H9 (cell line): ENCODE results near the gene RNF213. TPM values are rescaled to one million over a fixed set of nuclear protein-coding genes. Genes with fewer than 3 reads are reported as not detected.

Source experiments
- DNase-seq: peaks from one replicate; pipeline ENCODE4 v3.0.0-alpha.2; 2017
- H2AFZ ChIP-seq: one replicate; pipeline ENCODE4 v1.6.1; 2013; ENCODE audit warnings: mild to moderate bottlenecking, low read length, control low read depth, moderate library complexity
- H2AK5ac ChIP-seq: 2 replicates; pipeline ENCODE4 v1.6.1; 2013; ENCODE audit warnings: low read length, control low read depth, mixed read lengths; ENCODE audit not compliant: insufficient read length
- H2BK120ac ChIP-seq: one replicate; pipeline ENCODE4 v1.6.1; 2013; ENCODE audit warnings: low read depth, mild to moderate bottlenecking, low read length, control low read depth, inconsistent platforms; ENCODE audit not compliant: poor library complexity, severe bottlenecking
- H2BK12ac ChIP-seq: 2 replicates; pipeline ENCODE4 v1.6.1; 2013; ENCODE audit warnings: low read length, control low read depth, mixed read lengths, low read depth; ENCODE audit not compliant: insufficient read length
- H2BK15ac ChIP-seq: 2 replicates; pipeline ENCODE4 v1.6.1; 2013; ENCODE audit warnings: low read depth, low read length, control low read depth
- H2BK20ac ChIP-seq: one replicate; pipeline ENCODE4 v1.6.1; 2013; ENCODE audit warnings: low read depth, mild to moderate bottlenecking, low read length, control low read depth, inconsistent platforms; ENCODE audit not compliant: poor library complexity, severe bottlenecking
- H2BK5ac ChIP-seq: 2 replicates; pipeline ENCODE4 v1.6.1; 2013; ENCODE audit warnings: low read length, control low read depth, mixed read lengths; ENCODE audit not compliant: insufficient read length
- H3K14ac ChIP-seq: 2 replicates; pipeline ENCODE4 v1.6.1; 2013; ENCODE audit warnings: low read length, control low read depth; ENCODE audit not compliant: insufficient read depth
- H3K18ac ChIP-seq: 2 replicates; pipeline ENCODE4 v1.6.1; 2013; ENCODE audit warnings: low read depth, mild to moderate bottlenecking, mixed read lengths, low read length, control low read depth; ENCODE audit not compliant: insufficient read length
- H3K23ac ChIP-seq: 2 replicates; pipeline ENCODE4 v1.6.1; 2013; ENCODE audit warnings: low read length, control low read depth, mixed read lengths, low read depth; ENCODE audit not compliant: insufficient read length
- H3K23me2 ChIP-seq: 2 replicates; pipeline ENCODE4 v1.6.1; 2013; ENCODE audit warnings: low read depth, mild to moderate bottlenecking, mixed read lengths, low read length, control low read depth; ENCODE audit not compliant: insufficient read length, poor library complexity, severe bottlenecking
- H3K27ac ChIP-seq: 2 replicates; pipeline ENCODE4 v1.5.1; 2013; ENCODE audit warnings: low read length, control low read depth, mixed read lengths, low read depth; ENCODE audit not compliant: insufficient read length
- H3K27me3 ChIP-seq: 2 replicates; pipeline ENCODE4 v1.6.1; 2013; ENCODE audit warnings: low read length, control low read depth, inconsistent platforms; ENCODE audit not compliant: insufficient read depth
- H3K4ac ChIP-seq: 2 replicates; pipeline ENCODE4 v1.6.1; 2013; ENCODE audit warnings: low read depth, mild to moderate bottlenecking, control low read depth, inconsistent platforms, low read length, moderate library complexity
- H3K4me1 ChIP-seq: 2 replicates; pipeline ENCODE4 v1.6.1; 2013; ENCODE audit warnings: low read length, control low read depth, inconsistent platforms; ENCODE audit not compliant: insufficient read depth
- H3K4me2 ChIP-seq: 2 replicates; pipeline ENCODE4 v1.6.1; 2013; ENCODE audit warnings: low read length, control low read depth, mixed read lengths; ENCODE audit not compliant: insufficient read length, insufficient read depth
- H3K56ac ChIP-seq: 2 replicates; pipeline ENCODE4 v1.6.1; 2013; ENCODE audit warnings: low read depth, mild to moderate bottlenecking, mixed read lengths, low read length, control low read depth; ENCODE audit not compliant: insufficient read length
- H3K79me1 ChIP-seq: 2 replicates; pipeline ENCODE4 v1.6.1; 2013; ENCODE audit warnings: low read depth, mild to moderate bottlenecking, moderate library complexity, low read length, control low read depth, inconsistent platforms; ENCODE audit not compliant: insufficient read depth, poor library complexity, severe bottlenecking
- H3K79me2 ChIP-seq: 2 replicates; pipeline ENCODE4 v1.6.1; 2013; ENCODE audit warnings: low read length, control low read depth, inconsistent platforms; ENCODE audit not compliant: insufficient read depth
- H3K9ac ChIP-seq: 2 replicates; pipeline ENCODE4 v1.6.1; 2013; ENCODE audit warnings: low read length, control low read depth, mixed read lengths; ENCODE audit not compliant: insufficient read length; ENCODE audit errors: extremely low read depth
- H3K9me3 ChIP-seq: one replicate; pipeline ENCODE4 v1.6.1; 2013; ENCODE audit warnings: low read depth, low read length, inconsistent platforms; ENCODE audit not compliant: control insufficient read depth
- H3T11ph ChIP-seq: one replicate; pipeline ENCODE4 v1.6.1; 2013; ENCODE audit warnings: mild to moderate bottlenecking, low read length, control low read depth, inconsistent platforms
- H4K20me1 ChIP-seq: one replicate; pipeline ENCODE4 v1.6.1; 2013; ENCODE audit not compliant: control insufficient read depth, insufficient read length, insufficient read depth
- H4K5ac ChIP-seq: 2 replicates; pipeline ENCODE4 v1.6.1; 2013; ENCODE audit warnings: low read depth, mild to moderate bottlenecking, mixed read lengths, low read length, control low read depth; ENCODE audit not compliant: insufficient read length
- H4K8ac ChIP-seq: replicated peaks from 2 replicates; pipeline ENCODE4 v1.6.1; 2013; ENCODE audit warnings: low read length, control low read depth, mixed read lengths, low read depth; ENCODE audit not compliant: insufficient read length
- H4K91ac ChIP-seq: 2 replicates; pipeline ENCODE4 v1.6.1; 2013; ENCODE audit warnings: low read depth, mild to moderate bottlenecking, moderate library complexity, mixed read lengths, low read length, control low read depth; ENCODE audit not compliant: insufficient read length
- H3K27ac Mint-ChIP-seq, 3 experiments: 2 replicates in 2 of 3; 3 replicates in 1 of 3; pipeline ENCODE4 v1.8.0; 2020 to 2021; ENCODE audit warnings: mixed read lengths in 3 of 3, mild to moderate bottlenecking in 1 of 3, moderate library complexity in 1 of 3
- H3K27me3 Mint-ChIP-seq: 2 replicates; pipeline ENCODE4 v1.8.0; 2021; ENCODE audit warnings: low read depth, mild to moderate bottlenecking, moderate library complexity, mixed read lengths
- H3K36me3 Mint-ChIP-seq, 3 experiments: 2 replicates in 2 of 3; 3 replicates in 1 of 3; pipeline ENCODE4 v1.8.0; 2020 to 2021; ENCODE audit warnings: low read depth in 3 of 3, mixed read lengths in 3 of 3; ENCODE audit not compliant: insufficient read depth in 1 of 3
- H3K4me1 Mint-ChIP-seq, 2 experiments: 2 replicates each; pipeline ENCODE4 v1.8.0; 2020; ENCODE audit warnings: mixed read lengths in 2 of 2
- H3K4me3 Mint-ChIP-seq, 2 experiments: 2 replicates in 1 of 2; 3 replicates in 1 of 2; pipeline ENCODE4 v1.8.0; 2020 to 2021; ENCODE audit warnings: mild to moderate bottlenecking in 2 of 2, mixed read lengths in 2 of 2, moderate library complexity in 1 of 2
- H3K9me3 Mint-ChIP-seq, 2 experiments: 2 replicates in 1 of 2; 3 replicates in 1 of 2; pipeline ENCODE4 v1.8.0; 2020; ENCODE audit warnings: mild to moderate bottlenecking in 2 of 2, mixed read lengths in 2 of 2, moderate library complexity in 1 of 2
- CTCF ChIP-seq: fragments of 200-600 bp; sonication (generic); conservative IDR thresholded peaks from 3 replicates; pipeline ENCODE4 v1.8.0; 2021; ENCODE audit warnings: antibody characterized with exemption, mild to moderate bottlenecking
- WGBS: extraction: QIAGEN DNeasy Blood & Tissue Kit; methylation state at CpG from one replicate; pipeline ENCODE4 v1.1.7; 2013; ENCODE audit warnings: missing lambda C conversion rate, low lambda C conversion rate, mixed read lengths; ENCODE audit not compliant: insufficient read length; ENCODE audit errors: extremely low coverage; 5-methylcytosine and 5-hydroxymethylcytosine counted together
- total RNA-seq: library from RNA; stranded (reverse); gene quantifications from 2 replicates; pipeline ENCODE4 v1.2.1, GENCODE V29; 2021

Gene RNF213
- total RNA-seq, 1 experiment from 2014 or later: 34.3 TPM

GRCh38 chr17:80445007-80445725 is 184.5 kb downstream of the RNF213 start:
- Histone ChIP-seq H3K18ac (no peak overlapping the region), H4K8ac (no peak overlapping the region), H3K27ac (no peak overlapping the region), H4K20me1 (no peaks in the 10 kb centered on the region), H2BK12ac (no peak overlapping the region), H3K23me2 (no peaks in the 10 kb centered on the region), H2BK15ac (no peak overlapping the region), H3K79me1 (no peaks in the 10 kb centered on the region), H4K5ac (no peak overlapping the region), H3K4ac (no peak overlapping the region), H3K27me3 (no peaks in the 10 kb centered on the region), H2BK120ac (no peak overlapping the region), H3K9me3 (no peaks in the 10 kb centered on the region), H2BK5ac (no peak overlapping the region), H3K4me1 (no peaks in the 10 kb centered on the region), H2BK20ac (no peak overlapping the region), H3K9ac (no peak overlapping the region), H2AK5ac (no peak overlapping the region), H3T11ph (no peak overlapping the region), H3K23ac (no peak overlapping the region), H3K56ac (no peak overlapping the region), H4K91ac (no peak overlapping the region), H3K14ac (peak overlapping the region; percentile 12; the same call in 1 of the 2 replicates), H3K79me2 (no peaks in the 10 kb centered on the region), H3K4me2 (no peak overlapping the region), H2AFZ (no peak overlapping the region)
- peaks cover 36% of the 10 kb centered on the region for H3K27me3 Mint-ChIP-seq
- peaks cover 7 to 19% of the 10 kb centered on the region in 2 experiments for H3K4me1 Mint-ChIP-seq
- TF ChIP-seq CTCF: no peak
- no peak overlapping the region for H3K27ac Mint-ChIP-seq
- no peak overlapping the region for H3K4me3 Mint-ChIP-seq
- no peaks in the 10 kb centered on the region for H3K9me3 Mint-ChIP-seq
- H3K36me3 Mint-ChIP-seq: no peaks in the 10 kb centered on the region
- WGBS: no CpG with 5 or more reads among the region's 26 CpGs
- no peak for DNase-seq
